Neural progenitor cell (in vitro differentiated cells): Measurements from ENCODE around the gene ANKRD30A. TPM values are rescaled to one million over a fixed set of nuclear protein-coding genes. Genes with fewer than 3 reads are reported as not detected.

Experiments used
- DNase-seq: peaks from one replicate; pipeline ENCODE4 v3.0.0-alpha.2; 2016; ENCODE audit warnings: low spot score
- H2AFZ ChIP-seq: fragments of 200-600 bp; sonication (generic); replicated peaks from 2 replicates; pipeline ENCODE4 v1.6.1; 2016; ENCODE audit warnings: antibody characterized with exemption
- H3F3A ChIP-seq: fragments of 200-600 bp; sonication (generic); 2 replicates; pipeline ENCODE4 v1.6.1; 2016; ENCODE audit warnings: antibody characterized with exemption, low read depth
- H3K27ac ChIP-seq: fragments of 200-600 bp; sonication (generic); 2 replicates; pipeline ENCODE4 v1.5.1; 2016; ENCODE audit warnings: mild to moderate bottlenecking
- H3K27me3 ChIP-seq: fragments of 200-600 bp; sonication (generic); 2 replicates; pipeline ENCODE4 v1.6.1; 2016; ENCODE audit warnings: mild to moderate bottlenecking, moderate library complexity
- H3K36me3 ChIP-seq: fragments of 200-600 bp; sonication (generic); 2 replicates; pipeline ENCODE4 v1.5.1; 2016
- H3K4me1 ChIP-seq: fragments of 200-600 bp; sonication (generic); 2 replicates; pipeline ENCODE4 v1.6.1; 2016; ENCODE audit warnings: mixed run types
- H3K4me2 ChIP-seq: fragments of 200-600 bp; sonication (generic); 2 replicates; pipeline ENCODE4 v1.6.1; 2016
- H3K4me3 ChIP-seq: fragments of 200-600 bp; sonication (generic); 2 replicates; pipeline ENCODE4 v1.5.1; 2016
- H3K79me2 ChIP-seq: fragments of 200-600 bp; sonication (generic); 2 replicates; pipeline ENCODE4 v1.6.1; 2016; ENCODE audit warnings: low read depth
- H3K9ac ChIP-seq: fragments of 200-600 bp; sonication (generic); 2 replicates; pipeline ENCODE4 v1.6.1; 2016
- H3K9me3 ChIP-seq: fragments of 200-600 bp; sonication (generic); 2 replicates; pipeline ENCODE4 v1.5.1; 2016; ENCODE audit warnings: low read depth
- H4K20me1 ChIP-seq: fragments of 200-600 bp; sonication (generic); 2 replicates; pipeline ENCODE4 v1.6.1; 2016; ENCODE audit warnings: low read depth
- H3K27ac Mint-ChIP-seq: 3 replicates; pipeline ENCODE4 v1.8.0; 2021; ENCODE audit warnings: mixed read lengths
- H3K27me3 Mint-ChIP-seq: 2 replicates; pipeline ENCODE4 v1.8.0; 2022; ENCODE audit warnings: low read depth, mild to moderate bottlenecking, inconsistent platforms, moderate library complexity, mixed read lengths; ENCODE audit not compliant: insufficient read depth
- H3K36me3 Mint-ChIP-seq: 3 replicates; pipeline ENCODE4 v1.8.0; 2021; ENCODE audit warnings: mixed read lengths
- H3K4me1 Mint-ChIP-seq: 3 replicates; pipeline ENCODE4 v1.8.0; 2021; ENCODE audit warnings: mixed read lengths
- H3K4me3 Mint-ChIP-seq: 3 replicates; pipeline ENCODE4 v1.8.0; 2021; ENCODE audit warnings: mild to moderate bottlenecking, moderate library complexity, mixed read lengths
- H3K9me3 Mint-ChIP-seq: 3 replicates; pipeline ENCODE4 v1.8.0; 2020; ENCODE audit warnings: mixed read lengths
- EZH2 ChIP-seq: fragments of 200-600 bp; sonication (generic); IDR thresholded peaks from 2 replicates; pipeline ENCODE4 v1.6.1; 2017; ENCODE audit warnings: antibody characterized with exemption, mild to moderate bottlenecking, moderate library complexity
- EZH2phosphoT487 ChIP-seq: fragments of 200-600 bp; sonication (generic); IDR thresholded peaks from 2 replicates; pipeline ENCODE4 v1.6.1; 2017; ENCODE audit warnings: antibody characterized with exemption
- total RNA-seq: library from RNA; depleted of rRNA; stranded (reverse); fragments of >200 nt; gene quantifications from 2 replicates; pipeline ENCODE4 v1.2.3, GENCODE V29; 2015; ENCODE audit warnings: low replicate concordance
- TF ChIP-seq, protein P1 (sequence below): fragments of 200-600 bp; sonication (generic); IDR thresholded peaks from 2 replicates; pipeline ENCODE4 v1.5.1; 2017; ENCODE audit warnings: antibody characterized with exemption, mild to moderate bottlenecking

ANKRD30A gene
- total RNA-seq, 1 donor from 2014 or later, result not detected

GRCh38 chr10:37101261-37101660 lies 24.1 kb upstream of the ANKRD30A start:
- Mint-ChIP-seq H3K36me3 (no peaks in the 10 kb centered on the region), H3K4me3 (no peak overlapping the region), H3K27ac (no peak overlapping the region), H3K4me1 (no peaks in the 10 kb centered on the region), H3K27me3 (peaks cover 2% of the 10 kb centered on the region), H3K9me3 (peaks cover 14% of the 10 kb centered on the region)
- TF ChIP-seq EZH2phosphoT487 (no peak), EZH2 (no peak)
- TF ChIP-seq, protein P1, sequence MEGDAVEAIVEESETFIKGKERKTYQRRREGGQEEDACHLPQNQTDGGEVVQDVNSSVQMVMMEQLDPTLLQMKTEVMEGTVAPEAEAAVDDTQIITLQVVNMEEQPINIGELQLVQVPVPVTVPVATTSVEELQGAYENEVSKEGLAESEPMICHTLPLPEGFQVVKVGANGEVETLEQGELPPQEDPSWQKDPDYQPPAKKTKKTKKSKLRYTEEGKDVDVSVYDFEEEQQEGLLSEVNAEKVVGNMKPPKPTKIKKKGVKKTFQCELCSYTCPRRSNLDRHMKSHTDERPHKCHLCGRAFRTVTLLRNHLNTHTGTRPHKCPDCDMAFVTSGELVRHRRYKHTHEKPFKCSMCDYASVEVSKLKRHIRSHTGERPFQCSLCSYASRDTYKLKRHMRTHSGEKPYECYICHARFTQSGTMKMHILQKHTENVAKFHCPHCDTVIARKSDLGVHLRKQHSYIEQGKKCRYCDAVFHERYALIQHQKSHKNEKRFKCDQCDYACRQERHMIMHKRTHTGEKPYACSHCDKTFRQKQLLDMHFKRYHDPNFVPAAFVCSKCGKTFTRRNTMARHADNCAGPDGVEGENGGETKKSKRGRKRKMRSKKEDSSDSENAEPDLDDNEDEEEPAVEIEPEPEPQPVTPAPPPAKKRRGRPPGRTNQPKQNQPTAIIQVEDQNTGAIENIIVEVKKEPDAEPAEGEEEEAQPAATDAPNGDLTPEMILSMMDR, result no peak
- no peaks in the 10 kb centered on the region for H4K20me1 ChIP-seq
- no peaks in the 10 kb centered on the region for H3K27me3 ChIP-seq
- no peaks in the 10 kb centered on the region for H3K79me2 ChIP-seq
- H3K4me1 ChIP-seq, result no peaks in the 10 kb centered on the region
- H3K9ac ChIP-seq, result no peak overlapping the region
- H3K36me3 ChIP-seq, result no peaks in the 10 kb centered on the region
- DNase-seq, result no peak
- no peaks in the 10 kb centered on the region for H3F3A ChIP-seq
- H3K4me3 ChIP-seq, result no peak overlapping the region
- no peak overlapping the region for H2AFZ ChIP-seq
- H3K27ac ChIP-seq, result no peak overlapping the region
- H3K4me2 ChIP-seq, result no peak overlapping the region
- peaks cover 31% of the 10 kb centered on the region for H3K9me3 ChIP-seq

DNA sequence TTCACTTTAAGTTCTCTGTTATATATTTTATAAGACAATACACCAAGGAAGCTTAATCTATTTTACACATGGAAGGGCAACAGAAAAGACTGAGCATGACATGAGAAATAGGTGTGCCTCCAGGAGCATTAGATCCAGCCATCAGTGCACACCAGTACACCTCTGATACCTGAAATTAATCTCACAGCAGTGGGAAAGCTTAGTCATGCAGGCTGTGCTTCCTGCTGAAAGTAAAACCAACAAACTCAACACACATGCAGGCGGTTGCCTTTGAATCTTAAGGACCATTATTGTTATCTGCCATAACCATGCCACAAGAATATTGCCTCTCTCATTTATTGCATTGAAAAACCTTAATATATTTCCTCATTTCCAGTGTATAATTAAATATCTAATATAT lies 16.4 kb upstream of the ANKRD30A start:
- DNase-seq, result no peak
- Histone ChIP-seq H3K79me2 (no peaks in the 10 kb centered on the region), H3K4me2 (no peak overlapping the region), H3F3A (no peaks in the 10 kb centered on the region), H3K9me3 (peaks cover 23% of the 10 kb centered on the region), H2AFZ (no peak overlapping the region), H3K4me1 (no peaks in the 10 kb centered on the region), H3K36me3 (no peaks in the 10 kb centered on the region), H3K4me3 (no peak overlapping the region), H4K20me1 (no peaks in the 10 kb centered on the region), H3K27ac (no peak overlapping the region), H3K27me3 (no peaks in the 10 kb centered on the region), H3K9ac (no peak overlapping the region)
- no peaks in the 10 kb centered on the region for H3K4me1 Mint-ChIP-seq
- TF ChIP-seq, protein P1, result no peak
- TF ChIP-seq EZH2, result no peak
- no peak for TF ChIP-seq EZH2phosphoT487
- H3K27ac Mint-ChIP-seq, result no peak overlapping the region
- H3K36me3 Mint-ChIP-seq, result no peaks in the 10 kb centered on the region
- H3K4me3 Mint-ChIP-seq, result no peak overlapping the region
- peaks cover 14% of the 10 kb centered on the region for H3K9me3 Mint-ChIP-seq
- H3K27me3 Mint-ChIP-seq, result no peaks in the 10 kb centered on the region

DNA sequence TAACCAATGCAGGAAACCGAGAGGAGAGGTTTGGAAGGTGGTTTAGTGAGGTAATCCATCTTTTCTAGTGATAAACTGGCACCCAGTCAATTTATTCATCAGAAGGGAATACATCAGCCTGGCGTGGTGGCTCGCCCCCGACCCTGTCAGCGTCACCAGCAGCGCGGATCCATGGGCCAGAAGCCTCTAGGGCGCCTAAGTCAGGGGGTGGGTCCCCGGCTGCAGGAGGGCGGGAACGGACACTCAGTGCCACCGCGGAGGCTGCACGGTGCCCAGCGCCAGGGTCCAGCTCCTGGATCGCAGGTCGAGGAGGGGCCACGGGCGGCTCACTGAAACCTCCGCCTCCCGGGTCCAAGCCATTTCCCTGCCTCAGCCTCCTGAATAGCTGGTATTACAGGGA lies 866 bp upstream of the ANKRD30A start:
- no peak for TF ChIP-seq EZH2phosphoT487
- TF ChIP-seq, protein P1, result no peak
- TF ChIP-seq EZH2, result no peak
- no peak overlapping the region for H3K4me3 Mint-ChIP-seq
- H3K4me2 ChIP-seq, result no peak overlapping the region
- H3K36me3 ChIP-seq, result no peaks in the 10 kb centered on the region
- no peak overlapping the region for H3K4me3 ChIP-seq
- H3K9me3 Mint-ChIP-seq, result peaks cover 18% of the 10 kb centered on the region
- no peak for DNase-seq
- no peaks in the 10 kb centered on the region for H3K4me1 ChIP-seq
- H3K27me3 Mint-ChIP-seq, result no peaks in the 10 kb centered on the region
- no peaks in the 10 kb centered on the region for H4K20me1 ChIP-seq
- no peaks in the 10 kb centered on the region for H3F3A ChIP-seq
- H3K9ac ChIP-seq, result no peak overlapping the region
- H3K27ac ChIP-seq, result no peak overlapping the region
- H3K79me2 ChIP-seq, result no peaks in the 10 kb centered on the region
- H3K4me1 Mint-ChIP-seq, result no peaks in the 10 kb centered on the region
- H3K9me3 ChIP-seq, result peaks cover 20% of the 10 kb centered on the region
- H3K36me3 Mint-ChIP-seq, result no peaks in the 10 kb centered on the region
- H3K27me3 ChIP-seq, result no peaks in the 10 kb centered on the region
- no peak overlapping the region for H3K27ac Mint-ChIP-seq
- no peak overlapping the region for H2AFZ ChIP-seq

- Histone ChIP-seq H3K9ac (no peak overlapping the region), H3K4me3 (no peak overlapping the region), H3K4me1 (no peaks in the 10 kb centered on the region), H3K27ac (no peak overlapping the region), H3K9me3 (peaks cover 27% of the 10 kb centered on the region), H4K20me1 (no peaks in the 10 kb centered on the region), H3K36me3 (no peaks in the 10 kb centered on the region), H3K27me3 (no peaks in the 10 kb centered on the region), H3K4me2 (no peak overlapping the region), H3K79me2 (no peaks in the 10 kb centered on the region), H2AFZ (no peak overlapping the region), H3F3A (no peaks in the 10 kb centered on the region)
- Mint-ChIP-seq H3K9me3 (peaks cover 15% of the 10 kb centered on the region), H3K27ac (no peak overlapping the region), H3K4me3 (no peak overlapping the region), H3K27me3 (no peaks in the 10 kb centered on the region), H3K36me3 (no peaks in the 10 kb centered on the region), H3K4me1 (no peaks in the 10 kb centered on the region)
- DNase-seq, result no peak
- TF ChIP-seq EZH2 (no peak), EZH2phosphoT487 (no peak)
- TF ChIP-seq, protein P1, result no peak
Measured at GRCh38 chr10:37125921-37126320, 523 bp downstream of the ANKRD30A start.
